Endothelial cell of umbilical vein (primary cell): ENCODE results near the gene KIF19. TPM values are rescaled to one million over a fixed set of nuclear protein-coding genes. Genes with fewer than 3 reads are reported as not detected.

Experiments
- BruUV-seq: library from RNA; stranded (reverse); fragments of 400-500 nt; replicated peaks from 2 replicates; lab custom pipeline; 2021; lab: Mats Ljungman, UMichigan
- CTCF ChIA-PET: fragments of 300-600, 350-600 bp; sonication (Branson Sonifier 250); formaldehyde crosslinking; loops from one replicate; lab custom pipeline; 2021; ENCODE audit warnings: antibody characterized with exemption, inconsistent platforms; lab: Charles Lee
- POLR2A ChIA-PET: fragments of 300-600, 350-600 bp; sonication (Branson Sonifier 250); formaldehyde crosslinking; loops from one replicate; lab custom pipeline; 2021; ENCODE audit warnings: antibody characterized with exemption, inconsistent platforms; lab: Charles Lee
- DNase-seq: peaks from one replicate; pipeline ENCODE4 v3.0.0-alpha.2; 2011; ENCODE audit warnings: low read depth, low spot score
- FAIRE-seq: peaks from 2 replicates; lab custom pipeline; 2011; peaks lifted over from hg19 to GRCh38; lab: Jason Lieb, UNC
- H2AFZ ChIP-seq: 2 replicates; pipeline ENCODE4 v1.6.0; 2012; ENCODE audit warnings: low read depth, low read length, control low read depth, inconsistent platforms
- H3K27ac ChIP-seq: 2 replicates; pipeline ENCODE4 v1.5.1; 2011; ENCODE audit warnings: low read depth, mild to moderate bottlenecking, control low read depth, low read length, moderate library complexity; ENCODE audit not compliant: insufficient read depth
- H3K27me3 ChIP-seq, 2 experiments: 2 replicates each; pipeline versions ENCODE4 v1.6.0 to v1.6.1; 2011; ENCODE audit warnings: low read length in 2 of 2, mixed read lengths in 1 of 2; ENCODE audit not compliant: control insufficient read depth in 2 of 2, insufficient read depth in 2 of 2
- H3K36me3 ChIP-seq, 2 experiments: 2 replicates in 1 of 2; 3 replicates in 1 of 2; pipeline ENCODE4 v1.5.1; 2011; ENCODE audit warnings: low read length in 2 of 2, mild to moderate bottlenecking in 1 of 2, moderate library complexity in 1 of 2; ENCODE audit not compliant: control insufficient read depth in 2 of 2, insufficient read depth in 2 of 2; ENCODE audit errors: extremely low read depth in 1 of 2
- H3K4me1 ChIP-seq: 3 replicates; pipeline ENCODE4 v1.5.1; 2011; ENCODE audit warnings: mild to moderate bottlenecking, low read length; ENCODE audit not compliant: control insufficient read depth, insufficient read depth; ENCODE audit errors: extremely low read depth
- H3K4me2 ChIP-seq: 2 replicates; pipeline ENCODE4 v1.6.1; 2011; ENCODE audit warnings: low read length, control low read depth, mixed read lengths; ENCODE audit not compliant: insufficient read depth
- H3K4me3 ChIP-seq, 3 experiments: fragments of 200-600 bp in 1 of 3; sonication (generic), shearing (Covaris generic) in 1 of 3; replicated peaks in 1 of 3; 2 replicates each; pipeline ENCODE4 v1.5.1; 2011 to 2016; ENCODE audit warnings: control low read depth in 3 of 3, low read length in 3 of 3, mild to moderate bottlenecking in 2 of 3, inconsistent platforms in 1 of 3, low read depth in 1 of 3, moderate library complexity in 1 of 3; ENCODE audit not compliant: insufficient read depth in 1 of 3
- H3K79me2 ChIP-seq: 2 replicates; pipeline ENCODE4 v1.6.0; 2012; ENCODE audit warnings: low read length, inconsistent platforms; ENCODE audit not compliant: control insufficient read depth, insufficient read depth
- H3K9ac ChIP-seq: replicated peaks from 2 replicates; pipeline ENCODE3; 2011; ENCODE audit warnings: low read length, control low read depth; ENCODE audit not compliant: insufficient read depth; ENCODE audit errors: extremely low read depth
- H3K9me1 ChIP-seq: replicated peaks from 3 replicates; pipeline ENCODE4 v1.6.0; 2011; ENCODE audit warnings: mild to moderate bottlenecking, low read length; ENCODE audit not compliant: control insufficient read depth, insufficient read depth; ENCODE audit errors: extremely low read depth
- H3K9me3 ChIP-seq: replicated peaks from 2 replicates; pipeline ENCODE4 v1.5.1; 2012; ENCODE audit warnings: low read length, inconsistent platforms; ENCODE audit not compliant: control insufficient read depth, insufficient read depth
- H4K20me1 ChIP-seq: replicated peaks from 2 replicates; pipeline ENCODE3; 2011; ENCODE audit warnings: mild to moderate bottlenecking, low read length; ENCODE audit not compliant: control insufficient read depth, insufficient read depth; ENCODE audit errors: extremely low read depth
- EZH2 ChIP-seq: IDR thresholded peaks from 2 replicates; pipeline ENCODE4 v1.6.1; 2012; ENCODE audit warnings: borderline replicate concordance, low read depth, mild to moderate bottlenecking, moderate library complexity, low read length, inconsistent platforms; ENCODE audit not compliant: severe bottlenecking
- GATA2 ChIP-seq: IDR thresholded peaks from 2 replicates; pipeline ENCODE4 v1.7.0; 2011; ENCODE audit warnings: low read depth, mild to moderate bottlenecking, moderate library complexity, mixed read lengths, low read length; ENCODE audit not compliant: insufficient read length, insufficient read depth
- JUN ChIP-seq: IDR thresholded peaks from 2 replicates; pipeline ENCODE4 v1.6.1; 2011; ENCODE audit warnings: borderline replicate concordance, low read depth; ENCODE audit not compliant: insufficient read length, insufficient read depth
- POLR2A ChIP-seq: IDR thresholded peaks from 2 replicates; pipeline ENCODE4 v1.6.1; 2012; ENCODE audit warnings: low read depth, mild to moderate bottlenecking, control low read depth, low read length
- POLR2AphosphoS5 ChIP-seq: IDR thresholded peaks from 2 replicates; pipeline ENCODE4 v1.6.1; 2012; ENCODE audit warnings: low read depth, mild to moderate bottlenecking, control low read depth, low read length, moderate library complexity; ENCODE audit not compliant: insufficient read depth
- dilution Hi-C: fragments of 300-500 bp; cut with MboI; formaldehyde crosslinking; loops from one replicate; pipeline ENCODE4 v1.15.0; 2019; ENCODE audit warnings: low sequenced_read_pairs; ENCODE audit not compliant: extremely low pct_ligation_motif_present
- intact Hi-C: fragments of 100-400 bp; cut with micrococcal nuclease; formaldehyde crosslinking; loops from one replicate; pipeline ENCODE4 v1.10.0; 2022
- polyA plus RNA-seq, 4 experiments: library from polyadenylated mRNA; depleted of rRNA in 3 of 4; stranded (reverse) in 3 of 4; unstranded in 1 of 4; fragments of >200 nt; gene quantifications; 2 replicates each; pipeline versions ENCODE4 v1.2.1 to v1.2.3, GENCODE V29; 2011 to 2012; ENCODE audit warnings: missing spikeins in 1 of 4
- total RNA-seq: library from RNA; stranded (reverse); gene quantifications from 2 replicates; pipeline ENCODE4 v1.2.3, GENCODE V29; 2021
- TF ChIP-seq, protein P1 (sequence below): IDR thresholded peaks from 2 replicates; pipeline ENCODE4 v1.6.1; 2011; ENCODE audit not compliant: insufficient read depth, insufficient read length

Gene KIF19
- total and polyA plus RNA-seq, 2 donors (not counting 3 experiments of a cell fraction or from before 2014, with no cell fraction given), result 0.10 to 0.84 TPM

DNA sequence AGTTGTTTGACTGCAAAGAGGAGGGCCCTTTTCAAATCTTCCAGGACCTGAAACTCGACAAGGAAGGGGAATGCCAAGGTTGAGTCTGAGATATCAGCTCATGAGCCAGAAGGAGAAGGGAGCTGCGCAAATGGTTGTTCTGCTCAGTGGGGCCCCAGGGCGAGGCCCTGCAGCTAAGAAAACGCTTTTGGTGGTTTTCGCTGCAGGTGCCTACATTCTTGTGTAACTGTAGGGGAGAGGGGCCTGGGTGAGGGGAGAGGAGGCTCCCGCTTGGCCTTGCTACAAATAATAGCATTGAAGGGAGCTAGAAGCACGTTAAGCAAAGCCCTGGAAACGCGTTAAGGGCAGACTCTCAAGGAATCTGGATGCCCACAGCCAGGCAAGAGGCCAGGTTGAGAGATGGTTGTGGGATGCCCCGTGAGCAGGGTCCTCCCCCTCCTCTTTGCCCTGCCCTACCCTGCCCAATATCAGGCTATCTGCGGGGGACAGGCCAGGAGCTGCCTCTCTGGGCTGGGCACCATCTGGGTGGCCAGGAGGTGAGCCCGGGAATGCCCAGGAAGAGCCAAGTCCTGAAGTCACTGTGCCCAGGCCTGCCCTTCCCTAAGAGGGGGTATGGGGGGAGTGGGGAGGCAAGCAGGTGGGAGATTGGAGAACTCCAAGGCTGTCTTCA lies 63.2 kb downstream of the KIF19 start:
- H3K27me3 ChIP-seq, result no peaks in the 10 kb centered on the region
- intact Hi-C loops (no loop called here), dilution Hi-C loops (no loop called here)
- ChIA-PET CTCF (interaction anchor here (0.7 to 2.3 kb wide), 2 partner anchors 10 to 21 kb away, joined by 3 to 10 read pairs; no protein-coding TSS in a partner anchor), POLR2A (no interaction called here)
- H3K4me2 ChIP-seq, result no peak overlapping the region
- no peaks in the 10 kb centered on the region for H3K9me1 ChIP-seq
- no peaks in the 10 kb centered on the region for H3K79me2 ChIP-seq
- no peaks in the 10 kb centered on the region for H3K4me1 ChIP-seq
- H3K9ac ChIP-seq, result no peak overlapping the region
- H3K36me3 ChIP-seq, result no peaks in the 10 kb centered on the region
- no TSS peak for BruUV-seq
- DNase-seq (no peak), FAIRE-seq (no peak)
- no peak overlapping the region for H3K4me3 ChIP-seq
- TF ChIP-seq GATA2 (no peak), EZH2 (no peak), POLR2AphosphoS5 (no peak), POLR2A (no peak), JUN (no peak)
- TF ChIP-seq, protein P1, sequence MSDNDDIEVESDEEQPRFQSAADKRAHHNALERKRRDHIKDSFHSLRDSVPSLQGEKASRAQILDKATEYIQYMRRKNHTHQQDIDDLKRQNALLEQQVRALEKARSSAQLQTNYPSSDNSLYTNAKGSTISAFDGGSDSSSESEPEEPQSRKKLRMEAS, result no peak
- H3K27ac ChIP-seq, result no peak overlapping the region
- no peak overlapping the region for H2AFZ ChIP-seq
- no peaks in the 10 kb centered on the region for H4K20me1 ChIP-seq
- H3K9me3 ChIP-seq, result no peaks in the 10 kb centered on the region
